HG03135 (cell line): ENCODE data around the gene ATAD5.
"Not testable (repeated sequence)": the region's sequence is repeated elsewhere in the genome, so short reads cannot be mapped to it uniquely, and the experiment has no call there.

Source experiments
- ATAC-seq: cut with Tn5 transposase; IDR thresholded peaks from one replicate; pipeline ENCODE4 v1.9.1; 2021; ENCODE audit warnings: mild to moderate bottlenecking, moderate library complexity; ENCODE audit not compliant: unreplicated experiment

ATAD5 gene

GRCh38 chr17:30821871-30822723, 9.7 kb upstream of the ATAD5 start:
- no peak for ATAC-seq

GRCh38 chr17:30822919-30823318, 8.8 kb upstream of the ATAD5 start:
- ATAC-seq = not testable (repeated sequence)

- no peak for ATAC-seq
Observed at GRCh38 chr17:30823421-30823820, 8.3 kb upstream of the ATAD5 start.

- no peak for ATAC-seq
Observed at GRCh38 chr17:30824002-30824355, 7.8 kb upstream of the ATAD5 start.

- ATAC-seq = peak; percentile 82
Observed at GRCh38 chr17:30824356-30825145, 7.2 kb upstream of the ATAD5 start, which contains the start of gene CRLF3. TSS of gene CRLF3 (minus strand) at chr17:30824692. CDS start at chr17:30824651, 41 bp downstream.

GRCh38 chr17:30827082-30827481, 4.7 kb upstream of the ATAD5 start:
- ATAC-seq = no peak

- ATAC-seq = no peak
Observed at GRCh38 chr17:30829022-30829421, 2.7 kb upstream of the ATAD5 start.

GRCh38 chr17:30831257-30831656, 509 bp upstream of the ATAD5 start:
- ATAC-seq = no peak

GRCh38 chr17:30832438-30833124, 815 bp downstream of the ATAD5 start:
- no peak for ATAC-seq

GRCh38 chr17:30838202-30838807, 6.5 kb downstream of the ATAD5 start:
- no peak for ATAC-seq

GRCh38 chr17:30840771-30841170, 9.0 kb downstream of the ATAD5 start:
- no peak for ATAC-seq

GRCh38 chr17:30848021-30848420, 16.3 kb downstream of the ATAD5 start:
- ATAC-seq = no peak

GRCh38 chr17:30854146-30854545, 22.4 kb downstream of the ATAD5 start:
- ATAC-seq = no peak

- no peak for ATAC-seq
Observed at GRCh38 chr17:30858556-30859250, 26.9 kb downstream of the ATAD5 start.

- ATAC-seq = no peak
Observed at GRCh38 chr17:30864636-30865035, 32.9 kb downstream of the ATAD5 start.

GRCh38 chr17:30869005-30869404, 37.2 kb downstream of the ATAD5 start:
- ATAC-seq = no peak

- no peak for ATAC-seq
Observed at GRCh38 chr17:30886187-30886586, 54.4 kb downstream of the ATAD5 start.

- no peak for ATAC-seq
Observed at GRCh38 chr17:30894236-30894635, 62.5 kb downstream of the ATAD5 start.

- no peak for ATAC-seq
Observed at GRCh38 chr17:30897311-30897710, 65.5 kb downstream of the ATAD5 start.

- ATAC-seq = peak; percentile 23
Observed at GRCh38 chr17:30905742-30906100, 74.0 kb downstream of the ATAD5 start.
